PC-3 (cell line): ENCODE data around the gene DPM3. TPM values are rescaled to one million over a fixed set of nuclear protein-coding genes. Genes with fewer than 3 reads are reported as not detected.

Experiments
- ATAC-seq: fragments of 200-7000 bp; cut with Tn5 transposase; 2 replicates; pipeline ENCODE4 v1.9.1; 2020; ENCODE audit warnings: mild to moderate bottlenecking, moderate library complexity
- BruUV-seq: library from RNA; stranded (reverse); fragments of 400-500 nt; replicated peaks from 2 replicates; lab custom pipeline; 2021; lab: Mats Ljungman, UMichigan
- CTCF ChIA-PET: fragments of 300-600 bp; sonication (Branson Sonifier 250); formaldehyde crosslinking; loops from one replicate; lab custom pipeline; 2022; ENCODE audit warnings: antibody characterized with exemption; lab: Charles Lee
- POLR2A ChIA-PET: fragments of 300-600 bp; sonication (Branson Sonifier 250); formaldehyde crosslinking; loops from one replicate; lab custom pipeline; 2022; ENCODE audit warnings: antibody characterized with exemption; ENCODE audit not compliant: unreplicated experiment; lab: Charles Lee
- DNase-seq: peaks from one replicate; pipeline ENCODE4 v3.0.0-alpha.2; 2015
- H2AFZ ChIP-seq: fragments of 300-600 bp; sonication (generic); 2 replicates; pipeline ENCODE4 v1.6.0; 2016; ENCODE audit warnings: antibody characterized with exemption, low read length
- H3F3A ChIP-seq: fragments of 300-600 bp; sonication (generic); one replicate; pipeline ENCODE4 v1.6.0; 2017; ENCODE audit warnings: antibody characterized with exemption, low read length, control low read depth, mild to moderate bottlenecking; ENCODE audit not compliant: unreplicated experiment
- H3K27ac ChIP-seq: fragments of 300-600 bp; sonication (generic); 2 replicates; pipeline ENCODE4 v1.5.1; 2016; ENCODE audit warnings: mild to moderate bottlenecking, low read length
- H3K27me3 ChIP-seq: fragments of 300-600 bp; sonication (generic); 2 replicates; pipeline ENCODE4 v1.6.1; 2016; ENCODE audit warnings: low read length, mixed read lengths
- H3K36me3 ChIP-seq: fragments of 300-600 bp; sonication (generic); 2 replicates; pipeline ENCODE4 v1.6.1; 2016; ENCODE audit warnings: low read depth, mixed run types, low read length, mixed read lengths
- H3K4me1 ChIP-seq: fragments of 300-600 bp; sonication (generic); 2 replicates; pipeline ENCODE4 v1.5.1; 2016; ENCODE audit warnings: low read length; ENCODE audit not compliant: insufficient read depth
- H3K4me2 ChIP-seq: fragments of 300-600 bp; sonication (generic); 2 replicates; pipeline ENCODE4 v1.6.0; 2016; ENCODE audit warnings: low read length
- H3K4me3 ChIP-seq: fragments of 300-600 bp; sonication (generic); 2 replicates; pipeline ENCODE4 v1.5.1; 2016; ENCODE audit warnings: mild to moderate bottlenecking, low read length, mixed read lengths
- H3K79me2 ChIP-seq: fragments of 300-600 bp; sonication (generic); 2 replicates; pipeline ENCODE4 v1.6.1; 2017; ENCODE audit warnings: low read length, mixed read lengths
- H3K9ac ChIP-seq: fragments of 300-600 bp; sonication (generic); 2 replicates; pipeline ENCODE4 v1.6.0; 2016; ENCODE audit warnings: mild to moderate bottlenecking, low read length
- H3K9me2 ChIP-seq: fragments of 300-600 bp; sonication (generic); replicated peaks from 2 replicates; pipeline ENCODE4 v1.6.1; 2016; ENCODE audit warnings: mixed run types, low read length, mixed read lengths
- H3K9me3 ChIP-seq: fragments of 300-600 bp; sonication (generic); 2 replicates; pipeline ENCODE4 v1.6.1; 2016; ENCODE audit warnings: low read length, mixed read lengths
- H4K20me1 ChIP-seq: fragments of 300-600 bp; sonication (generic); 2 replicates; pipeline ENCODE4 v1.6.1; 2016; ENCODE audit warnings: low read length, mixed read lengths
- CTCF ChIP-seq: fragments of 300-600 bp; sonication (generic); conservative IDR thresholded peaks from 2 replicates; pipeline ENCODE4 v1.5.1; 2017; ENCODE audit warnings: antibody characterized with exemption, low read depth, mild to moderate bottlenecking, low read length
- EZH2 ChIP-seq: fragments of 300-600 bp; sonication (generic); IDR thresholded peaks from one replicate; pipeline ENCODE4 v1.6.1; 2017; ENCODE audit warnings: antibody characterized with exemption, mild to moderate bottlenecking, low read length; ENCODE audit not compliant: unreplicated experiment
- EZH2phosphoT487 ChIP-seq: fragments of 300-600 bp; sonication (generic); IDR thresholded peaks from 2 replicates; pipeline ENCODE4 v1.6.1; 2018; ENCODE audit warnings: mild to moderate bottlenecking, antibody characterized with exemption, low read length, borderline replicate concordance
- intact Hi-C: fragments of 100-400 bp; cut with micrococcal nuclease; formaldehyde crosslinking; loops from 2 replicates; pipeline ENCODE4 v1.9.0; 2023
- total RNA-seq: library from RNA; depleted of rRNA; stranded (reverse); fragments of >200 nt; gene quantifications from 2 replicates; pipeline ENCODE4 v1.2.3, GENCODE V29; 2014

Gene DPM3
- total RNA-seq, 1 experiment from 2014 or later = 74.3 TPM

- H2AFZ ChIP-seq = peak overlapping the region; percentile 97
- H3F3A ChIP-seq = peaks cover 4% of the 10 kb centered on the region
- ChIA-PET POLR2A (interaction anchor here (0.6 to 1.2 kb wide), 4 partner anchors 21 to 76 kb away, joined by 4 to 30 read pairs (median 7); no protein-coding TSS in a partner anchor), CTCF (interaction anchor here (0.9 to 1.9 kb wide), 6 partner anchors 22 to 121 kb away, joined by 3 to 25 read pairs (median 12); partner anchors contain the start of gene ADAM15)
- TF ChIP-seq EZH2 = no peak
- no peak for TF ChIP-seq CTCF
- TF ChIP-seq EZH2phosphoT487 = no peak
- H3K9ac ChIP-seq = peak overlapping the region; percentile 93
- no TSS peak for BruUV-seq
- H3K4me3 ChIP-seq = peak overlapping the region; percentile 83
- H3K27me3 ChIP-seq = no peaks in the 10 kb centered on the region
- DNase-seq (no peak), ATAC-seq (no peak; the same call in 1 of the 2 replicates)
- no peaks in the 10 kb centered on the region for H4K20me1 ChIP-seq
- H3K9me2 ChIP-seq = no peaks in the 10 kb centered on the region
- peaks cover 20% of the 10 kb centered on the region for H3K79me2 ChIP-seq
- peaks cover 26% of the 10 kb centered on the region for H3K4me1 ChIP-seq
- intact Hi-C loops = no loop called here
- no peaks in the 10 kb centered on the region for H3K9me3 ChIP-seq
- peak overlapping the region; percentile 89 for H3K4me2 ChIP-seq
- peak overlapping the region; percentile 62 for H3K27ac ChIP-seq
- peaks cover 8% of the 10 kb centered on the region; the same call in 1 of the 2 replicates for H3K36me3 ChIP-seq
These were observed 31.8 kb upstream of the DPM3 start for GRCh38 chr1:155171836-155172731.

GRCh38 chr1:155170806-155171205, 30.5 kb upstream of the DPM3 start:
- DNase-seq = no peak
- BruUV-seq = no TSS peak
- no peak overlapping the region for H2AFZ ChIP-seq
- H3K9me3 ChIP-seq = no peaks in the 10 kb centered on the region
- no peaks in the 10 kb centered on the region for H3F3A ChIP-seq
- intact Hi-C loops = no loop called here
- no peak overlapping the region for H3K9ac ChIP-seq
- no peaks in the 10 kb centered on the region for H3K9me2 ChIP-seq
- H3K36me3 ChIP-seq = peaks cover 8% of the 10 kb centered on the region; the same call in 1 of the 2 replicates
- no peaks in the 10 kb centered on the region for H4K20me1 ChIP-seq
- no peak overlapping the region for H3K27ac ChIP-seq
- no peak for ATAC-seq
- no peak for TF ChIP-seq CTCF
- no peak for TF ChIP-seq EZH2
- TF ChIP-seq EZH2phosphoT487 = no peak
- H3K4me3 ChIP-seq = no peak overlapping the region
- ChIA-PET CTCF (no interaction called here), POLR2A (no interaction called here)
- H3K4me1 ChIP-seq = peaks cover 21% of the 10 kb centered on the region; the same call in 1 of the 2 replicates
- H3K4me2 ChIP-seq = no peak overlapping the region
- H3K27me3 ChIP-seq = no peaks in the 10 kb centered on the region
- H3K79me2 ChIP-seq = peaks cover 20% of the 10 kb centered on the region
